ENCODE results near the gene FAM216A.

Gene FAM216A

DNA sequence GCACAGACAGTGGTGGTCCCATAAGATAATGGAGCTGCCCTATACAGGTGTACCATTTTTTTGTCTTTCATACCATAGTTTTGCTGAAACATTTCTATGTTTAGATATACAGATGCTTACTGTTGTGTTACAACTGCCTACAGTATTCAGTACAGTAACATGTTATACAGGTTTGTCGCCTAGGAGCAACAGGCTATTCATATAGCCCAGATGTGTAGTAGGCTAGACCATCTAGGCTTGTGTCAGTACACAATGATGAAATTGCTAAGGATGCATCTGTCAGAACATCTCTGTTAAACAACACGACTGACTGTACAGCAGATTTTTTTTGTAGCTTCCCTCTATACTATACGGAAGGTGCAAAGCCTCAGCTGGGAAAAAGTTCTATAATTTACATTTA, 64.0 kb downstream of the FAM216A start:
- no peak overlapping the region for H3K4me3 ChIP-seq (ENCODE audit: low read length)
- DNase-seq (ENCODE audit: low read depth) = peak; percentile 36
- TF ChIP-seq, protein P1, sequence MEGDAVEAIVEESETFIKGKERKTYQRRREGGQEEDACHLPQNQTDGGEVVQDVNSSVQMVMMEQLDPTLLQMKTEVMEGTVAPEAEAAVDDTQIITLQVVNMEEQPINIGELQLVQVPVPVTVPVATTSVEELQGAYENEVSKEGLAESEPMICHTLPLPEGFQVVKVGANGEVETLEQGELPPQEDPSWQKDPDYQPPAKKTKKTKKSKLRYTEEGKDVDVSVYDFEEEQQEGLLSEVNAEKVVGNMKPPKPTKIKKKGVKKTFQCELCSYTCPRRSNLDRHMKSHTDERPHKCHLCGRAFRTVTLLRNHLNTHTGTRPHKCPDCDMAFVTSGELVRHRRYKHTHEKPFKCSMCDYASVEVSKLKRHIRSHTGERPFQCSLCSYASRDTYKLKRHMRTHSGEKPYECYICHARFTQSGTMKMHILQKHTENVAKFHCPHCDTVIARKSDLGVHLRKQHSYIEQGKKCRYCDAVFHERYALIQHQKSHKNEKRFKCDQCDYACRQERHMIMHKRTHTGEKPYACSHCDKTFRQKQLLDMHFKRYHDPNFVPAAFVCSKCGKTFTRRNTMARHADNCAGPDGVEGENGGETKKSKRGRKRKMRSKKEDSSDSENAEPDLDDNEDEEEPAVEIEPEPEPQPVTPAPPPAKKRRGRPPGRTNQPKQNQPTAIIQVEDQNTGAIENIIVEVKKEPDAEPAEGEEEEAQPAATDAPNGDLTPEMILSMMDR (IDR thresholded peaks at IDR 0.05; ENCODE audit: insufficient read depth, low read depth, low read length, missing control alignments) = no peak

DNA sequence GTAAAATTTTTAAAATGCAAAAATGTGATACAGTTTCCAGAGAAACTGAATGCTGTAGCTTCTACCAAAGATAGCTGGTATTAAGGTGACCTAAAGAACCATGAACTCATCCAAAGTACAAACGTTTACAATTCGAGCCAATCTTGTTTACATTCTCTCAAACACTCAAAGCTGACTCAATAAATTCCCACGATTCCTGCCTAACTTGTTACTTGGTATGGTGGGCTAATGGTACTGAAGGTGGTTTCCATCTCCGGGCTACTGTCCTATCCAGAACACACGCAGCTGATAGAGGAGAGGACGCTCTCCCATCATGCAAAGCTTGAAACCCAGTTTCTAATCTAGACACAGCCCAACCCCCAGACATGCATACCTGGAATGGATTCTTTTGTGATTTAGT, 65.0 kb downstream of the FAM216A start:
- TF ChIP-seq, protein P1 (IDR thresholded peaks at IDR 0.05; ENCODE audit: insufficient read depth, low read depth, low read length, missing control alignments) = no peak
- peak; percentile 63 for DNase-seq (ENCODE audit: low read depth)
- H3K4me3 ChIP-seq (ENCODE audit: low read length) = no peak overlapping the region

DNA sequence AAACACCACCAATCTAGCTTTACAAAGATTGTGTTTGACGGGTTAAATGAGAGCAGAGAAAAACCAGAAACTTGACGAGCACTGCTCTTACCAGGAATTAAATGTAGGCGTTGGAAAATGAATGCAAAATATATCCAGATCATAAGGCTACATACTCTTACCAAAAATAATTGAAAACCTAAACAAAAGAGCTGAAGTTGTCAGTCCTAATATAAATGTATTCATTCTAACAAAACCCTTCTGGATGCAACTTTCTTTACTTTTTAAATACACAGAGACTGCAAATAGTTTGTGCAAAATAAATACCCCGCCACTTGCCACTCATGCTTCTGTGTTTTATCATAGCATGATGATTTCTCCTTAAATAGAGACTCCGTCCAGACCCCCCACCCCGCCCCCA, 66.2 kb downstream of the FAM216A start:
- no peak for DNase-seq (ENCODE audit: low read depth)
- no peak overlapping the region for H3K4me3 ChIP-seq (ENCODE audit: low read length)
- TF ChIP-seq, protein P1 (IDR thresholded peaks at IDR 0.05; ENCODE audit: insufficient read depth, low read depth, low read length, missing control alignments) = no peak

DNA sequence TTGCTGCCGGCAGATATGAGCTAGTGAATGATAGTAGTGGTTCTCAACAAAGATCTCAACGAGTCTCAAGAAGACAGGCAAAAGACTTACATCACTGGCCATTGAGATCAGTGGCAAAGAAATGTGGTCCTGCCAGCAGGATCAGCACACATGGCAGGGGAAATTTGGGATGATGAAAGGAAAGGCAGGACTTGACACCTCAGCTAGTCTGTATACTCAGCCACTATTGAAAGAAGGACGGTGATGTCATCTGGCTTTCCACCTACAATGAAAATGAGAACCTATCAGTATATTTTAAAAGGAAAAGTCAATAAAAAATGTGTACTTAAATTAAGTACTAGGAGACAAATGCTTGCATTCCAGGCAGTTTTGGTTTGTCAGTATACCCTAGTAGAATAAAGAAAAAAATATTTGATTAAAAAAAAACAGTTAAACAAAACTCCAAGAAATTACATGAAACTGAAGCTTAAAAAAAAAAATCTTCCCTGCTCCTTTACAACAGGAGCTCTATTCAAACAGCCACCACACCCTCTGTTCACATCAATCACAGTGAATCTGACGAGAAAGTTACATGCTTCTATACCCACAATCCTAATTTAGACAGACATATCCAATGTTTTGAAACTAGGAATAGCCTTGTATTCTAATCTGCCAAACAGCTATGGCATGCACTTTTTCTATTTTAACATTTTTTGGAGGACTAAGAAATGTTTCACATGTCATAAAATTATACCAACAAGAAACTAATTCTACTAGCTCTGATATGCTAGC, 68.4 kb downstream of the FAM216A start:
- H3K4me3 ChIP-seq (ENCODE audit: low read length) = no peak overlapping the region
- DNase-seq (ENCODE audit: low read depth) = peak; percentile 83
- TF ChIP-seq, protein P1 (IDR thresholded peaks at IDR 0.05; ENCODE audit: insufficient read depth, low read depth, low read length, missing control alignments) = no peak

DNA sequence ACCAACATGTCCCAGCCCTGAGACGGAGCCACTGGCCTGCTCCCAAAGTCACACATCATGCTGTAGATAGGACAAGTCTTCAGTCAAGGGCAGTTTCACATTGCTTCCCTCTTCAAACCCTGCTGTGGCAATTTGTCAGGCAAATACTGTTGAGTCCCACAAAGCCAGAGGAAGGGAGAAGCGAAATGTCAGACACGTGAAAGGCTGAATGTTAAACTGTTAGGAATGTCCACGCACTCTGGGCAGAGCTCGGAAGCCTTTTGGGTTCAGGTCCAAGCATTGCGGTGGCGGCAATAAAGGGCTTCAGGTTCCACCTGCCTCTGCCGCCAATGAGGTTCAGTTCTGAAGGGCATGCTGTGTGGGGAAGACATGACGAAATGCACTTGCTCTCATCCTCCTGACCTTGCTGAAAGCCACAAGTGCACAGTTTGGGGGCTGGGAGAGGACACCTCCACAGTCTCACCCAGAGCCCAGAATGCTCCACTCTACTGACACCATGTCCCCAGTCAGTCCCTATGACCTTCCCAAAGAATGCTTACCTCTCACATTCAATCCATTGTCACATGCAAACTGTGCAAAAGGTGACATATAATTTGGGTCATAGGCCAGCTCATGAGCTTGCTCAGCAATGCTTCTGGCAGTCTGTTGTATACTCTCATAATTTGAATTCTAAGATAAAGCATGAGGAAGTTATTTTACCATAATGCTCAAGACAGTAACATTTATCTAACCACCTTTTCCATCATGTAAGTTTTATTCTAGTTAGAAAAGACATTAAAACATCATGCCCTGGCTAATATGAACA, 69.2 kb downstream of the FAM216A start:
- TF ChIP-seq, protein P1 (IDR thresholded peaks at IDR 0.05; ENCODE audit: insufficient read depth, low read depth, low read length, missing control alignments) = no peak
- peak; percentile 59 for DNase-seq (ENCODE audit: low read depth)
- H3K4me3 ChIP-seq (ENCODE audit: low read length) = no peak overlapping the region

DNA sequence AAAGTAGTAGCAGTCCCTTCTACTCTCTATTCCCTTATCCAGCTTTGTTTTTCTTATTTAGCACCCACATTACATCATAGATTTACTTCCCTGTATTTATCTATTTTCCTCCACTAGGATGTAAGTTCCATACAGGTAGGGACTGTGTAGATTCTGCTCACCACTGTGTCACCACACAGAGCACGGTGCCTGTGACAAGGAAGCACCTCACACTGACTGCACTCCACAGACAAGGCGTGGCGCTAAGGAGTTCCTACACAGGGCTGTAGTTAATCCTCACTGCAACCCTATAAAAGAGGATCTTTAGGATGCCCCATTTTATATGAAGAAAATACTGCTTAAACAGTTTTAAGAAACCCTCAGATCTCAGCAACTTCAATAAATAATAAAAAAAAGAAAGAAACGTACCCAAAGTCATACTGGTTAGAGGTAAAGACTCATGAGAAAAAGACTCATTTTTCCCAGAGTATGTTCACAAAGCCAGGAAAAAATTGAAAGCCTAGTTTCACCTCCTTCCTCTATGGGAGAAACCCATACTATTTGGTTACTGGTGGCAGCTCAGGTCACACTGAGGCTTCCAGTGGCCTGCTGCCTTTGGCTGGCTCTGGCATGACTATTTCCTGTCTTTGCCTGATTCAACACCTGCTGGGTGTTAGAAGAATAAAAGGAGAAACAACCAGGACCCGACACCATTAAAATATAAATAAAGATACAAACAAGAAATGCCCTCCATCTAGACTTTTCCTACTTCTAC, 70.4 kb downstream of the FAM216A start:
- no peak overlapping the region for H3K4me3 ChIP-seq (ENCODE audit: low read length)
- DNase-seq (ENCODE audit: low read depth) = peak; percentile 28
- TF ChIP-seq, protein P1 (IDR thresholded peaks at IDR 0.05; ENCODE audit: insufficient read depth, low read depth, low read length, missing control alignments) = no peak
